Neuronal stem cell (in vitro differentiated cells): Measurements from ENCODE around the gene LPIN3.

Experiments
- DNase-seq: peaks from one replicate; pipeline ENCODE4 v3.0.0-alpha.2; 2013; ENCODE audit warnings: low spot score
- H2AFZ ChIP-seq: one replicate; pipeline ENCODE4 v1.6.1; 2013; ENCODE audit warnings: mild to moderate bottlenecking, low read length, inconsistent platforms
- H2AK5ac ChIP-seq: 2 replicates; pipeline ENCODE4 v1.6.1; 2013; ENCODE audit warnings: low read depth, mild to moderate bottlenecking, inconsistent platforms, low read length, moderate library complexity, mixed read lengths
- H2BK120ac ChIP-seq: 2 replicates; pipeline ENCODE4 v1.6.1; 2013; ENCODE audit warnings: low read depth, mild to moderate bottlenecking, inconsistent platforms, low read length, moderate library complexity, mixed read lengths
- H2BK12ac ChIP-seq: one replicate; pipeline ENCODE4 v1.6.1; 2013; ENCODE audit warnings: low read length, inconsistent platforms
- H2BK15ac ChIP-seq: 2 replicates; pipeline ENCODE4 v1.6.1; 2013; ENCODE audit warnings: mild to moderate bottlenecking, low read length, inconsistent platforms, mixed read lengths
- H2BK5ac ChIP-seq: one replicate; pipeline ENCODE4 v1.6.1; 2013; ENCODE audit warnings: inconsistent platforms, mild to moderate bottlenecking, low read length, moderate library complexity
- H3K14ac ChIP-seq: one replicate; pipeline ENCODE4 v1.6.1; 2013; ENCODE audit warnings: low read length, inconsistent platforms
- H3K18ac ChIP-seq: 2 replicates; pipeline ENCODE4 v1.6.1; 2013; ENCODE audit warnings: low read length, inconsistent platforms
- H3K23ac ChIP-seq: 2 replicates; pipeline ENCODE4 v1.6.1; 2013; ENCODE audit warnings: low read depth, mild to moderate bottlenecking, mixed read lengths, low read length, inconsistent platforms; ENCODE audit not compliant: poor library complexity
- H3K27ac ChIP-seq: replicated peaks from 3 replicates; pipeline ENCODE4 v1.5.1; 2013; ENCODE audit warnings: low read length, inconsistent platforms
- H3K27me3 ChIP-seq, 3 experiments: 2 replicates each; pipeline ENCODE4 v1.6.1; 2013; ENCODE audit warnings: low read length in 3 of 3, mild to moderate bottlenecking in 2 of 3, inconsistent platforms in 1 of 3, low read depth in 1 of 3, mixed read lengths in 1 of 3, moderate library complexity in 1 of 3; ENCODE audit not compliant: control insufficient read depth in 3 of 3, insufficient read depth in 3 of 3
- H3K36me3 ChIP-seq, 2 donors: replicated peaks in 1 of 2; 2 replicates each; pipeline ENCODE4 v1.6.1; 2013; ENCODE audit warnings: low read length in 2 of 2; ENCODE audit not compliant: control insufficient read depth in 2 of 2, insufficient read depth in 2 of 2
- H3K4ac ChIP-seq: 2 replicates; pipeline ENCODE4 v1.6.1; 2013; ENCODE audit warnings: inconsistent platforms, mild to moderate bottlenecking, low read length, moderate library complexity
- H3K4me1 ChIP-seq, 2 donors: 1 replicate in 1 of 2; 2 replicates in 1 of 2; pipeline ENCODE4 v1.6.1; 2013; ENCODE audit warnings: low read length in 2 of 2, low read depth in 1 of 2; ENCODE audit not compliant: control insufficient read depth in 2 of 2, insufficient read depth in 1 of 2
- H3K4me2 ChIP-seq: one replicate; pipeline ENCODE4 v1.6.1; 2013; ENCODE audit warnings: mild to moderate bottlenecking, low read length, inconsistent platforms; ENCODE audit not compliant: insufficient read depth, poor library complexity, severe bottlenecking
- H3K4me3 ChIP-seq, 2 donors: 2 replicates each; pipeline ENCODE4 v1.5.1; 2013; ENCODE audit warnings: low read length in 2 of 2, mild to moderate bottlenecking in 2 of 2, inconsistent platforms in 1 of 2, moderate library complexity in 1 of 2
- H3K79me1 ChIP-seq: one replicate; pipeline ENCODE4 v1.6.1; 2013; ENCODE audit warnings: low read depth, mild to moderate bottlenecking, inconsistent platforms, low read length, moderate library complexity
- H3K9ac ChIP-seq: one replicate; pipeline ENCODE4 v1.6.1; 2013; ENCODE audit warnings: mild to moderate bottlenecking, low read depth, low read length, inconsistent platforms; ENCODE audit not compliant: poor library complexity
- H3K9me3 ChIP-seq, 2 donors: replicated peaks in 1 of 2; 2 replicates each; pipeline versions ENCODE3 to v1.6.1; 2013; ENCODE audit warnings: low read length in 2 of 2, mild to moderate bottlenecking in 2 of 2, inconsistent platforms in 1 of 2, low read depth in 1 of 2, mixed read lengths in 1 of 2, moderate library complexity in 1 of 2; ENCODE audit not compliant: control insufficient read depth in 2 of 2, insufficient read depth in 1 of 2
- H4K8ac ChIP-seq: one replicate; pipeline ENCODE4 v1.6.1; 2013; ENCODE audit warnings: low read depth, mild to moderate bottlenecking, inconsistent platforms, low read length, moderate library complexity
- H4K91ac ChIP-seq: one replicate; pipeline ENCODE4 v1.6.1; 2013; ENCODE audit warnings: low read length, low read depth, mild to moderate bottlenecking, inconsistent platforms; ENCODE audit not compliant: poor library complexity
- WGBS, 2 donors: extraction: QIAGEN DNeasy Blood & Tissue Kit; methylation state at CpG; one replicate each; pipeline ENCODE4 v1.1.7; 2013; ENCODE audit warnings: missing lambda C conversion rate in 2 of 2, mixed read lengths in 1 of 2; ENCODE audit not compliant: insufficient read length in 2 of 2, insufficient replicate concordance in 1 of 2; ENCODE audit errors: extremely low coverage in 2 of 2; 5-methylcytosine and 5-hydroxymethylcytosine counted together

LPIN3 gene

DNA sequence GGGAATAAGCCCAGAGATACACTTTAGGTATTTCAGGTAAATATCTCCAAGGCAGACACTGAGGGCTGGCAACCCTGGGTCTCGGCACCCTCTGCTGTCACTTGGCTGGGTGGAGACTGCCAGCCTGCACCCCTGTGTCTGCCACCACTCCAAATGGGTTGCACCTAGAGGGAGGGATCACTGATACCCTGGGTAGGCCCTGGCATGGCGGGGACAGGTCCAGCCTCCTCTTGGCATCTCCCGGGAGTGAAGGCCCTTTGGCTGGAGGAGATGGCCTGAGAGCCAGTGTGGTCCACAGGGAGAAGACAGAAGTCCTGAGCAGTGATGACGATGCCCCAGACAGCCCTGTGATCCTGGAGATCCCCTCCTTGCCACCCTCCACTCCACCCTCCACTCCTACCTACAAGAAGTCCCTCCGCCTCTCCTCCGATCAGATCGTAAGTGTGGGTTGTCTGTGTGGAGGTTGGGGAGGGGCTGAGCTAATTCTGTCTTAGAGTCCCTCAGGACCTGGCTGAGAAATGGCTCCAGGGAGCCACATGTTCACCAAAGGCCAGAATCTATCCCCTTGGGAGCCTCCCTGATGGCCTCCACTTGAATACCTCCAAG is 15.1 kb downstream of the LPIN3 start:
- Histone ChIP-seq H3K9ac (no peak overlapping the region), H2BK120ac (no peak overlapping the region), H2BK12ac (no peak overlapping the region), H2BK15ac (no peak overlapping the region), H2AFZ (no peak overlapping the region), H3K9me3 (no peaks in the 10 kb centered on the region), H2AK5ac (no peak overlapping the region), H4K8ac (no peak overlapping the region), H4K91ac (no peak overlapping the region), H3K4me2 (no peak overlapping the region), H3K14ac (no peak overlapping the region), H2BK5ac (peak overlapping the region; percentile 10), H3K4me3 (no peak overlapping the region), H3K18ac (no peak overlapping the region), H3K79me1 (no peaks in the 10 kb centered on the region), H3K23ac (peak overlapping the region; percentile 83), H3K36me3 (peaks cover 0 to 2% of the 10 kb centered on the region in 2 donors), H3K4ac (no peak overlapping the region), H3K27ac (no peak overlapping the region), H3K4me1 (no peaks in the 10 kb centered on the region), H3K27me3 (no peaks in the 10 kb centered on the region)
- no CpG with 5 or more reads among the region's 7 CpGs for WGBS, 2 donors
- no peak for DNase-seq

- DNase-seq: no peak
- peaks cover 0 to 2% of the 10 kb centered on the region in 2 donors for H3K9me3 ChIP-seq
- WGBS, 2 donors: no CpG with 5 or more reads among the region's 13 CpGs
- no peak overlapping the region for H3K23ac ChIP-seq
- no peak overlapping the region for H4K91ac ChIP-seq
- no peak overlapping the region for H3K4me2 ChIP-seq
- H2BK120ac ChIP-seq: no peak overlapping the region
- no peak overlapping the region for H2BK15ac ChIP-seq
- H4K8ac ChIP-seq: no peak overlapping the region
- peaks cover 4 to 5% of the 10 kb centered on the region in 2 donors for H3K36me3 ChIP-seq
- H3K27me3 ChIP-seq: no peaks in the 10 kb centered on the region
- H2BK12ac ChIP-seq: no peak overlapping the region
- H2AK5ac ChIP-seq: peak overlapping the region; percentile 25
- peak overlapping the region; percentile 11 for H3K18ac ChIP-seq
- H3K4ac ChIP-seq: peak overlapping the region; percentile 5
- H2BK5ac ChIP-seq: no peak overlapping the region
- no peak overlapping the region for H3K14ac ChIP-seq
- H3K4me1 ChIP-seq: no peaks in the 10 kb centered on the region
- no peak overlapping the region for H3K27ac ChIP-seq
- no peaks in the 10 kb centered on the region for H3K79me1 ChIP-seq
- no peak overlapping the region for H2AFZ ChIP-seq
- no peak overlapping the region for H3K9ac ChIP-seq
- peak overlapping the region in 1 of 2 donors; percentile 2 for H3K4me3 ChIP-seq
Measured at GRCh38 chr20:41356951-41357350, 16.3 kb downstream of the LPIN3 start.

- no peaks in the 10 kb centered on the region for H3K79me1 ChIP-seq
- no peak overlapping the region for H2BK120ac ChIP-seq
- no peak for DNase-seq
- H3K36me3 ChIP-seq: peaks cover 4 to 5% of the 10 kb centered on the region in 2 donors
- no peaks in the 10 kb centered on the region for H3K27me3 ChIP-seq
- no peak overlapping the region for H3K4me2 ChIP-seq
- no peak overlapping the region for H4K8ac ChIP-seq
- no peak overlapping the region for H3K27ac ChIP-seq
- no peak overlapping the region for H3K23ac ChIP-seq
- no peak overlapping the region for H3K9ac ChIP-seq
- H3K14ac ChIP-seq: no peak overlapping the region
- H3K4me1 ChIP-seq: no peaks in the 10 kb centered on the region
- H2BK5ac ChIP-seq: no peak overlapping the region
- H2AK5ac ChIP-seq: no peak overlapping the region
- no CpG with 5 or more reads among the region's 11 CpGs for WGBS, 2 donors
- H2AFZ ChIP-seq: no peak overlapping the region
- no peak overlapping the region for H4K91ac ChIP-seq
- no peak overlapping the region for H3K4me3 ChIP-seq
- H3K4ac ChIP-seq: no peak overlapping the region
- peak overlapping the region; percentile 21 for H3K18ac ChIP-seq
- H3K9me3 ChIP-seq: peaks cover 0 to 2% of the 10 kb centered on the region in 2 donors
- no peak overlapping the region for H2BK12ac ChIP-seq
- no peak overlapping the region for H2BK15ac ChIP-seq
Measured at GRCh38 chr20:41357424-41358163, 17.0 kb downstream of the LPIN3 start.

DNA sequence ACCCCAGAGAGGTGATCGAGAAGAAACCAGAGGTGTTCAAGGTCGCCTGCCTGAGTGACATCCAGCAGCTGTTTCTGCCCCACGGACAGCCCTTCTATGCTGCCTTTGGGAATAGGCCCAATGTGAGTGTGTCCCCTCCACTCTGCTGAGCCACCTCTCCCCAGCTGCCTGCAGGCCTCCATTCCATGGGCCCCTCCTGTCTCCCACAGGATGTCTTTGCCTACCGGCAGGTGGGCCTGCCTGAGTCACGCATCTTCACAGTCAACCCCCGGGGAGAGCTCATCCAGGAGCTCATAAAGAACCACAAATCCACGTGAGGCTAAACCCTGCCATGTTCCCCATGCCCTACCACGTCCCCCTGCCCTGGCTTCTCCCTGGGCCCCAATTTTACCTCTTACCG is 17.6 kb downstream of the LPIN3 start:
- no peak overlapping the region for H2BK12ac ChIP-seq
- H3K4me3 ChIP-seq: peak overlapping the region in 1 of 2 donors; percentile 20
- no peak overlapping the region for H2BK5ac ChIP-seq
- H2AFZ ChIP-seq: no peak overlapping the region
- H3K27ac ChIP-seq: no peak overlapping the region
- no peak for DNase-seq
- no CpG with 5 or more reads among the region's 9 CpGs for WGBS, 2 donors
- no peaks in the 10 kb centered on the region for H3K79me1 ChIP-seq
- no peak overlapping the region for H3K18ac ChIP-seq
- H2BK15ac ChIP-seq: no peak overlapping the region
- H3K4me2 ChIP-seq: no peak overlapping the region
- H3K23ac ChIP-seq: no peak overlapping the region
- no peak overlapping the region for H4K91ac ChIP-seq
- no peak overlapping the region for H3K9ac ChIP-seq
- H3K27me3 ChIP-seq: no peaks in the 10 kb centered on the region
- H3K9me3 ChIP-seq: peaks cover 0 to 2% of the 10 kb centered on the region in 2 donors
- H2AK5ac ChIP-seq: no peak overlapping the region
- H4K8ac ChIP-seq: no peak overlapping the region
- no peak overlapping the region for H2BK120ac ChIP-seq
- no peak overlapping the region for H3K4ac ChIP-seq
- H3K14ac ChIP-seq: no peak overlapping the region
- H3K36me3 ChIP-seq: peaks cover 4 to 5% of the 10 kb centered on the region in 2 donors
- no peaks in the 10 kb centered on the region for H3K4me1 ChIP-seq
